ENCODE results near the gene GSTM5.
"Not testable (repeated sequence)": the region's sequence is repeated elsewhere in the genome, so short reads cannot be mapped to it uniquely, and the experiment has no call there.

The GSTM5 gene

DNA sequence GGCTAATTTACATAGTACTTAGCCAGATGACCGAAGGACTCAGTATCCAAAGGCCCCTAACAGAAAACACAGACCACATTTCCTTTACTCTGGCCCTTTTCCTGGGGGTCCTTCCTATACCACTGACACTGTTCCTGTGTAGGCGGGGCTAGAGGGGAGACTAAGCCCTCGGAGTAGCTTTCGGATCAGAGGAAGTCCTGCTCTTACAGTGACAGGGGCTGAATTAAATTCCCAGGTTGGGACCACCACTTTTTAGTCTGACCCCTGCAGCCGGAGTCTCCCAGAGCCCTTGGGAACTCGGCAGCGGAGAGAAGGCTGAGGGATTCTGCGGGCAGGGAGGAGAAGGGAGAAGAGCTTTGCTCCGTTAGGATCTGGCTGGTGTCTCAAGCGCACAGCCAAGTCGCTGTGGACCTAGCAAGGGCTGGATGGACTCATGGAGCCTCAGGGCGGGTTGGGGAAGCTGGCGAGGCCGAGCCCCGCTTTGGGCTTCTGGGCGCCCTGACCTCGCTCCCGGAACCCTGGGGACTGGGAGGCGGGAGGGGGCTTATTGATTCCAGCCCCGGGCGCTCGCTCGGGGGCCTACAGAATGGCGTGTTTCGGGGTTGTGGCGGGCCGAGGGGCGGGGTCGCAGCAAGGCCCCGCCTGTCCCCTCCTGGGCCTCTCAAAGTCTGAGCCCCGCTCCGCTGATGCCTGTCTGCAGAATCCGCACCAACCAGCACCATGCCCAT is at the start of gene GSTM5:
Gene GSTM5 (plus strand): TSS at position 659 of the 728 bp plus-strand sequence. CDS start 62 bp downstream, at position 721.
- not testable (repeated sequence) for H3K9me3 ChIP-seq (ENCODE audit: low read length); H3K36me3 ChIP-seq (ENCODE audit: insufficient read depth, low read length); H2AFZ ChIP-seq (ENCODE audit: low read length); H4K20me1 ChIP-seq (ENCODE audit: insufficient read depth, low read length); H3K27ac ChIP-seq (ENCODE audit: low read depth, low read length, poor library complexity, severe bottlenecking); H3K4me1 ChIP-seq (ENCODE audit: insufficient read depth, low read length, severe bottlenecking); H3K27me3 ChIP-seq (ENCODE audit: insufficient read depth, low read length); H3K79me2 ChIP-seq (ENCODE audit: insufficient read depth, low read length); H3K4me2 ChIP-seq (ENCODE audit: low read length); H3F3A ChIP-seq (ENCODE audit: insufficient read depth, low read length); H3K9ac ChIP-seq (ENCODE audit: low read length); H3K9me2 ChIP-seq (ENCODE audit: low read depth, low read length); H3K4me3 ChIP-seq (ENCODE audit: low read depth, low read length, poor library complexity, severe bottlenecking)

DNA sequence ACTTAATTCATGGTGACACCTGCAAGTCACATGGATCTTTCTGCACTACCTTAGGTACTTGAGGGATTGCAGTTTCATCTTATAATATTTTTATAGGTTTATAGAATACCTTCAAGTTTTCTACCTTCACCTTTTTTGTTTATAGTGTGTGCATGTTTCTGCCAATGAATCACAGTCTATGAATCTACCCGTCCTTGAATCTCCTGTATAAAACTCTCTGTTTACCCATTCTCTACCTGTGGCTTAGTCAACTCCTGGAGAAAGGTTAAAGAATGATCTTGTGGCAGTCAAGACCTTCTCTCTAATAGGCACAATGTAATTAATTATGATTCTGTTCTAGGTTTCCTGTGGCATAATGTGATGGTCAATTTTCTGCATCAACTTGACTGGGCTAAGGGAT is 47.4 kb upstream of the GSTM5 start:
- H3F3A ChIP-seq (ENCODE audit: insufficient read depth, low read length) = no peaks in the 10 kb centered on the region
- TF ChIP-seq, protein P1, sequence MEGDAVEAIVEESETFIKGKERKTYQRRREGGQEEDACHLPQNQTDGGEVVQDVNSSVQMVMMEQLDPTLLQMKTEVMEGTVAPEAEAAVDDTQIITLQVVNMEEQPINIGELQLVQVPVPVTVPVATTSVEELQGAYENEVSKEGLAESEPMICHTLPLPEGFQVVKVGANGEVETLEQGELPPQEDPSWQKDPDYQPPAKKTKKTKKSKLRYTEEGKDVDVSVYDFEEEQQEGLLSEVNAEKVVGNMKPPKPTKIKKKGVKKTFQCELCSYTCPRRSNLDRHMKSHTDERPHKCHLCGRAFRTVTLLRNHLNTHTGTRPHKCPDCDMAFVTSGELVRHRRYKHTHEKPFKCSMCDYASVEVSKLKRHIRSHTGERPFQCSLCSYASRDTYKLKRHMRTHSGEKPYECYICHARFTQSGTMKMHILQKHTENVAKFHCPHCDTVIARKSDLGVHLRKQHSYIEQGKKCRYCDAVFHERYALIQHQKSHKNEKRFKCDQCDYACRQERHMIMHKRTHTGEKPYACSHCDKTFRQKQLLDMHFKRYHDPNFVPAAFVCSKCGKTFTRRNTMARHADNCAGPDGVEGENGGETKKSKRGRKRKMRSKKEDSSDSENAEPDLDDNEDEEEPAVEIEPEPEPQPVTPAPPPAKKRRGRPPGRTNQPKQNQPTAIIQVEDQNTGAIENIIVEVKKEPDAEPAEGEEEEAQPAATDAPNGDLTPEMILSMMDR (IDR thresholded peaks at IDR 0.05; ENCODE audit: low read length) = no peak
- TF ChIP-seq EZH2 (IDR thresholded peaks at IDR 0.05; ENCODE audit: borderline replicate concordance, low read length) = no peak
- H3K9me3 ChIP-seq (ENCODE audit: low read length) = no peaks in the 10 kb centered on the region
- no peak overlapping the region for H3K4me3 ChIP-seq (ENCODE audit: low read depth, low read length, poor library complexity, severe bottlenecking)
- H3K9me2 ChIP-seq (ENCODE audit: low read depth, low read length) = no peaks in the 10 kb centered on the region
- H3K4me1 ChIP-seq (ENCODE audit: insufficient read depth, low read length, severe bottlenecking) = peaks cover 9% of the 10 kb centered on the region
- no peaks in the 10 kb centered on the region for H4K20me1 ChIP-seq (ENCODE audit: insufficient read depth, low read length)
- no peak overlapping the region for H3K9ac ChIP-seq (ENCODE audit: low read length)
- H2AFZ ChIP-seq (ENCODE audit: low read length) = no peak overlapping the region
- no peaks in the 10 kb centered on the region for H3K36me3 ChIP-seq (ENCODE audit: insufficient read depth, low read length)
- no peak overlapping the region for H3K27ac ChIP-seq (ENCODE audit: low read depth, low read length, poor library complexity, severe bottlenecking)
- no peaks in the 10 kb centered on the region for H3K79me2 ChIP-seq (ENCODE audit: insufficient read depth, low read length)
- no peaks in the 10 kb centered on the region; the same call in 1 of the 2 replicates for H3K27me3 ChIP-seq (ENCODE audit: insufficient read depth, low read length)
- no peak overlapping the region for H3K4me2 ChIP-seq (ENCODE audit: low read length)

DNA sequence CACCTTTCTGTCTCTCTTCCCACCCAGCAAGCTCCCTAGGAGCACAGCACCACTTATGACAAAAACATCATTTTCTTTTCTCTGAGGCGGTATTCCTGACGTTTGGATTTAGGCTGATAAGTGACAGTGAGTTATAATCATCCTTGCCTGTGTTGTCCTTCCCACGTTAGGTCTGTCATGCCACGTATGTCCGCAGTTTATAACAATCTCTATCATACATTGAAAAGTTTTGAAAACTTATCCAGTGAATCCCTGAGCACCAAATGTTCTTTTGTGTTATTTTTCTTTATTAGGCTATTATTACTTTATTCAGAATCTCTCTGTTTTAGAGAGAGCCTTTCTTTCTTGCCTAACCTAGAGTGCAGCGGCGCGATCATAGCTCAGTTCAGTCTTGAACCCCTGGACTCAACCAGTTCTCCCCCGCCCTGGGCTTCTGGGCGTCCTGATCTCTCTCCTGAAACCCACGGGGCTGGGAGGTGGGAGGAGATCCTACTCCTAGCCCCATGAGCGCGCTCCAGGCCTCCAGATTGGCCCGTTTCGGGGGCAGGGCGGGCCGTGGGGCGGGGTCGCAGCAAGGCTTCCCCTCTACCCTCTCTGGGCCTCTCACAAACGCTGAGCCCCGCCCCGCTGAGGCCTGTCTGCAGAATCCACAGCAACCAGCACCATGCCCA is 44.5 kb upstream of the GSTM5 start, which contains the start of gene GSTM2:
Gene GSTM2 (plus strand): TSS at position 606 of the 671 bp plus-strand sequence. CDS start 59 bp downstream, at position 665.
- H3K9ac ChIP-seq (ENCODE audit: low read length) = no peak within 1 kb of the TSS; the same call in 1 of the 2 replicates
- no peaks in the 10 kb centered on the region for H3K9me2 ChIP-seq (ENCODE audit: low read depth, low read length)
- no peaks in the 10 kb centered on the region for H3K27me3 ChIP-seq (ENCODE audit: insufficient read depth, low read length)
- H3K4me3 ChIP-seq (ENCODE audit: low read depth, low read length, poor library complexity, severe bottlenecking) = peak within 1 kb of the TSS; percentile 41
- no peak within 1 kb of the TSS for H2AFZ ChIP-seq (ENCODE audit: low read length)
- no peaks in the 10 kb centered on the region for H3K79me2 ChIP-seq (ENCODE audit: insufficient read depth, low read length)
- H3K4me2 ChIP-seq (ENCODE audit: low read length) = peak within 1 kb of the TSS; percentile 37
- H3K36me3 ChIP-seq (ENCODE audit: insufficient read depth, low read length) = no peaks in the 10 kb centered on the region
- H3K4me1 ChIP-seq (ENCODE audit: insufficient read depth, low read length, severe bottlenecking) = peaks cover 9% of the 10 kb centered on the region
- H3K9me3 ChIP-seq (ENCODE audit: low read length) = no peaks in the 10 kb centered on the region
- H4K20me1 ChIP-seq (ENCODE audit: insufficient read depth, low read length) = no peaks in the 10 kb centered on the region
- no peak within 1 kb of the TSS for H3K27ac ChIP-seq (ENCODE audit: low read depth, low read length, poor library complexity, severe bottlenecking)
- H3F3A ChIP-seq (ENCODE audit: insufficient read depth, low read length) = no peaks in the 10 kb centered on the region
- TF ChIP-seq EZH2 (IDR thresholded peaks at IDR 0.05; ENCODE audit: borderline replicate concordance, low read length) = no peak
- TF ChIP-seq, protein P1 (IDR thresholded peaks at IDR 0.05; ENCODE audit: low read length) = no peak

Data from OCI-LY1 (cell line).